Measurements from ENCODE around the gene ASPG. TPM values are rescaled to one million over a fixed set of nuclear protein-coding genes. Genes with fewer than 3 reads are reported as not detected.

Gene ASPG
- total and polyA plus RNA-seq, 9 donors = 0.45 to 28.8 (median 18.7) TPM

DNA sequence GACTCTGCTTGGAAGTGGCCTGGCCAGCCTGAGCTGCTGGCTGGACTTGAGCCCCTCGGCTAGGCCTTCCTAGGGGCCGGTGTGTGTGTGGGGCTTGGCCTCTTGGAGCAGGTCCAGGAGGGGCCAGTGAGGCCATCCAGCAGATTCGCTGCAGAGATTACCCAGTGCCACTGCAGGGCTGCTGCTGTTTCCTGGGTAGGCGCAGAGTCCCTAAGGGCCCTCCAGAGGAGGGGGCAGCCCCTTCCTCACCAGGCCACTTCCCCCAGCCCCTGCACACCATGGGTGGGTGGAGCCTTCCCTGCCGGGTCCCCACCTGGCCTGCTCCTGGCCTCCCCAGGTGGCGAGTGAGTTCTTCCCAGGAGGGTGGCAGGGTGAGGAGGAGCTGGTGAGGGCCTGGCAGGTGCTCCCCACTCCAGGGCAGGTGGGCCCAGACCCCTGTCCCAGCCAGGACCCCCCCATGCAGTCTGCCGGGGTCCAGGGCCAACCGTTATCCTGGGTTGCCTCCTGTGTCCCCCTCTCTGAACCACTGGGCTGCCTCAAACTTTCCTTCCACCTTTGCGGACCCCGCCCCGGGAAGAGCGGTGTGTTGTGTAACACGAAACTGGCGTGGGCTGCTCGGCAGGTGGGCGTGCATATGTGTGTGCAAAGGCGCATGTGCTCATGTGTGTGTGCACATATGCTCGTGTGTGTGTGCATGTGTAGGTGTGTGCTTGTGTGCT, 25.1 kb downstream of the ASPG start:
- Histone ChIP-seq H3K4me3 (no peak overlapping the region), H3K36me3 (no peaks in the 10 kb centered on the region), H3K9me3 (no peaks in the 10 kb centered on the region), H3K27me3 (no peaks in the 10 kb centered on the region), H3K4me1 (ENCODE audit: insufficient read depth) (no peaks in the 10 kb centered on the region), H3K27ac (no peak overlapping the region)
- DNase-seq = peak in 3 of 5 donors; percentile 6 to 14 (median 12)
- intact Hi-C loops (cut with DNase I) = no loop called here
- TF ChIP-seq EP300 (IDR thresholded peaks at IDR 0.05) (no peak), POLR2A (IDR thresholded peaks at IDR 0.05) (no peak)
- TF ChIP-seq, protein P1, sequence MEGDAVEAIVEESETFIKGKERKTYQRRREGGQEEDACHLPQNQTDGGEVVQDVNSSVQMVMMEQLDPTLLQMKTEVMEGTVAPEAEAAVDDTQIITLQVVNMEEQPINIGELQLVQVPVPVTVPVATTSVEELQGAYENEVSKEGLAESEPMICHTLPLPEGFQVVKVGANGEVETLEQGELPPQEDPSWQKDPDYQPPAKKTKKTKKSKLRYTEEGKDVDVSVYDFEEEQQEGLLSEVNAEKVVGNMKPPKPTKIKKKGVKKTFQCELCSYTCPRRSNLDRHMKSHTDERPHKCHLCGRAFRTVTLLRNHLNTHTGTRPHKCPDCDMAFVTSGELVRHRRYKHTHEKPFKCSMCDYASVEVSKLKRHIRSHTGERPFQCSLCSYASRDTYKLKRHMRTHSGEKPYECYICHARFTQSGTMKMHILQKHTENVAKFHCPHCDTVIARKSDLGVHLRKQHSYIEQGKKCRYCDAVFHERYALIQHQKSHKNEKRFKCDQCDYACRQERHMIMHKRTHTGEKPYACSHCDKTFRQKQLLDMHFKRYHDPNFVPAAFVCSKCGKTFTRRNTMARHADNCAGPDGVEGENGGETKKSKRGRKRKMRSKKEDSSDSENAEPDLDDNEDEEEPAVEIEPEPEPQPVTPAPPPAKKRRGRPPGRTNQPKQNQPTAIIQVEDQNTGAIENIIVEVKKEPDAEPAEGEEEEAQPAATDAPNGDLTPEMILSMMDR (IDR thresholded peaks at IDR 0.05) = no peak
- 74 to 76% (median 75%) methylated on average over 18 of the region's 18 CpGs for WGBS, 3 donors

DNA sequence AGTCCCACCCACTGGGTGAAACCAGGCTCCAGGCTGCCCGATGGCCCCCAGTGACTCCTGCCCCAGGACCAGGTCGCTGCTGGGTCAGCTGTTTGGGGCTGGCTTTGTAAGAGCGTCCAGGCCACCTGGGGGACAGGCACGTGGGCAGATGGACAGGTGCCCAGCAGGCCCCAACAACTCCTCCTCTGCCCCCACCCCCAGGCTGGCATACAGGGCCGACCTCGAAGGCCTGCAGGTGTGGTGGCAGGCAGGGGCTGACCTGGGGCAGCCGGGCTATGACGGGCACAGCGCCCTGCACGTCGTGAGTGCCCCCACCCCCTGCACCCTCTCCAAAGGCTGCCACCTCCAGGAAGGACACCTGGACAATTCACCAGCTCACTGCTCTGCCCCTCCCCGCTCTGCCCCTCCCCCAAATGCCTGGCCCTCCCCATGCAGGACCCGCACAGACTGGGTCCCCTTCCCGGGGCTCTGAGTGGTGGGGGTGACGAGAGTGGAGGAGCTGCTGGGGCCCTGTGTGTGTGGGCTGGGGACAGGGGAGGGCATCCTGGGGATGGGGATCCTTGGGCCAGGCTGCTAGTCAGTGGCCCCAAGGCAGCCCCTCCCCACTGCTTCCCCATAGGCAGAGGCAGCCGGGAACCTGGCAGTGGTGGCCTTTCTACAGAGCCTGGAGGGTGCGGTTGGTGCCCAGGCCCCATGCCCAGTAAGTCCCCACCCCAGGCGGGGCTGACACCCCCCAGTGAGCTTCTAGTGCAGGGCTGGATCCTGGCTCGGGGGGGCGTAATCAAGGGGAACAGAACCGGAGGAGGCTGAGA, 26.0 kb downstream of the ASPG start:
- Histone ChIP-seq H3K36me3 (no peaks in the 10 kb centered on the region), H3K27me3 (no peaks in the 10 kb centered on the region), H3K9me3 (no peaks in the 10 kb centered on the region), H3K4me1 (ENCODE audit: insufficient read depth) (peaks cover 2% of the 10 kb centered on the region), H3K27ac (no peak overlapping the region), H3K4me3 (no peak overlapping the region)
- peak in 4 of 5 donors; percentile 7 to 16 (median 14) for DNase-seq
- intact Hi-C loops (cut with DNase I) = no loop called here
- TF ChIP-seq EP300 (IDR thresholded peaks at IDR 0.05) (no peak), POLR2A (IDR thresholded peaks at IDR 0.05) (no peak)
- TF ChIP-seq, protein P1 (IDR thresholded peaks at IDR 0.05) = no peak
- WGBS, 3 donors = 76 to 85% (median 78%) methylated on average over 21 of the region's 21 CpGs

DNA sequence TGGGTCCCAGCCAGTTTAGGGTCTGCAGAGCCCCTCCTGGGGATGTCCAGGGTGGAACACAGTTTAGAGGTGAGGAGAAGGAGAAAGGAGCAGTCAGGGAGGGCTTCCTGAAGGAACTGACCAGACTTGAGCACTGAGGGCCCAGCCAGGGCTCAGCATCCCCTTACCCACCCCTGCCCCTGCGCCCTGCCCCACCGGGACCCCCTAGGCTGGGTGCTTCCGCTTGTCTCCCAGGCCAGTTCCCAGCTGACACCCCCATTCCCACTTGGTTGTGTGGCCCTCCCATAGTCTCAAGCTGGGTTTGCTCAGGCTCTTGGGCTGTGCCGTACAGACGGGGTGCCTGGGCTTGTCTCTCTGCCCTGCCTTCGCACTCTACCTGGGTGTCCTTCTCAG, 26.6 kb downstream of the ASPG start:
- Histone ChIP-seq H3K27ac (no peak overlapping the region), H3K36me3 (no peaks in the 10 kb centered on the region), H3K4me1 (ENCODE audit: insufficient read depth) (peaks cover 2% of the 10 kb centered on the region), H3K9me3 (no peaks in the 10 kb centered on the region), H3K27me3 (no peaks in the 10 kb centered on the region), H3K4me3 (no peak overlapping the region)
- TF ChIP-seq EP300 (IDR thresholded peaks at IDR 0.05) = no peak
- TF ChIP-seq POLR2A (IDR thresholded peaks at IDR 0.05) = no peak
- TF ChIP-seq, protein P1 (IDR thresholded peaks at IDR 0.05) = no peak
- intact Hi-C loops (cut with DNase I) = no loop called here
- DNase-seq = no peak
- 83 to 99% (median 94%) methylated on average over 6 of the region's 6 CpGs for WGBS, 3 donors

DNA sequence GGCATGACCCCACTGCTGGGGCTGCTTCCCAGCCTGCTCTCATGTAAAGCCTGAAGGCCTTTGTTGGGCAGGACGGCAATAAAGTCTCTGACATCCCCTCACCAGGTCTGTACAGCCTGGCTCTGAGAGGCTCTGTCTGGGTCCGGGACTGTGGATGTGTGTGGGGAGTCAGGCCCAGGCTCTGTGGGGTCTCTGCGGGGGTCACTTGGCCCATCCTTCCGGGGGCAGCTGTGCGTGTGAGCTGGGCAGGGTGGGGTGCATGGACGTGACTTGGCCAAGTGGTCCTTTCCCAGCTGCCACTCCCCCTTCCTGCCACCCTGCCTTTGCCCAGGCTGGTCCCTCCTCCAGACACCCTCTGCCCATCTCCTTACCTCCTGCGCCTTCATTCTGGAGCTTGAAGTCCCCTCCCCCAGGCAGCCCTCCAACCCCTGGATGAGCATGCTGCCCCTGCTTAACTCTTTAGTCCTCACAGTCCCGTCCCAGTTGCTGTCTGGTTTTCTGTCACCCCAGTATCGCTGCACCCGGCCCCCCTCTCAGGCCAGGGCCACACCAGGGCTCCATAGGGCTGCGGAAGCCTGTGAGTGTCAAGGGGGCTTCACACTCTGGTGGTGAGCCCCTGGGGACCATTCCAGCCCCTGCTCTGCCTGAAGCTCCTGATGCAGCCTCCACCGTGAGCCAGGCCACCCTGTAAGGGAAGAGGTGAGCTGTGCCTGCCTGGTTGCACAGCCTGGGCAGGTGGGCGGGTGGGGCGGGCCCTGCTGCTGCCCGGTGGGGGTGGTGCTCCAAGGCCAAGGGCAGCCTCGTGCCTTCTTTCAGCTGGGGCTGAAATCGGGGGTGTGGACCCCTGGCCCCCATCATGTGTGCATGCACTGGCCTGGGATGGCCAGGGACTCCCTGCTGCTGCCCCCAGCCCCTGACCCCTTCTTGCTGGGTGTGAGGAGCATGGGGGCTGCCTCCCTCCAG, 27.4 kb downstream of the ASPG start:
- H3K9me3 ChIP-seq = no peaks in the 10 kb centered on the region
- peak in 2 of 5 donors; percentile 16 to 36 for DNase-seq
- intact Hi-C loops (cut with DNase I) = no loop called here
- H3K27ac ChIP-seq = no peak overlapping the region
- WGBS, 3 donors = 63 to 70% (median 64%) methylated on average over 15 to 17 of the region's 17 CpGs
- no peaks in the 10 kb centered on the region for H3K36me3 ChIP-seq
- H3K4me1 ChIP-seq (ENCODE audit: insufficient read depth) = peaks cover 2% of the 10 kb centered on the region
- no peak overlapping the region for H3K4me3 ChIP-seq
- TF ChIP-seq, protein P1 (IDR thresholded peaks at IDR 0.05) = no peak
- TF ChIP-seq POLR2A (IDR thresholded peaks at IDR 0.05) = no peak
- TF ChIP-seq EP300 (IDR thresholded peaks at IDR 0.05) = no peak
- H3K27me3 ChIP-seq = peaks cover 3% of the 10 kb centered on the region

Measured in ovary (tissue), 9 donors.